Measurements from ENCODE around the gene PAQR6. TPM values are rescaled to one million over a fixed set of nuclear protein-coding genes. Genes with fewer than 3 reads are reported as not detected.

PAQR6 gene
- total RNA-seq, 4 donors from 2014 or later: 0.88 to 3.4 (median 2.0) TPM

DNA sequence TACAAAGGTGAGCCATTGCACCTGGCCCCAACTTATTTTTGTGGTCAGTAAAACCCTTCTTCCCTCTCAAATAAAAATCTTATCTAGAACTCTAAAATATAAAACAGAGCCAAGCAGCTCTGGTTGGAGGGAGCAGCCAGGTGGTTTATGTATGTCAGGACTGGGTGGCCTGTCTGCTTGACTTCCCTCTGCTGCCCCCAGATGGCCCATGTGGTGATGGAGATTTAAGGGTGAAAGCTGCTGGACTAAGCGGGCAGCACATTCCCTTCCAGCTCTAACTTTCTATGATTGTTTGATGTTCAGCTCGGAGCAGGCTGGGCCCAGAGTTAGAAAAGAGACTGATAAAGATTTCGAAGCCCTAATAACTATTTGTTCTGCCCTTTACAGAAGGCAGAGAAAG lies 11.9 kb upstream of the PAQR6 start:
- TF ChIP-seq, protein P1, sequence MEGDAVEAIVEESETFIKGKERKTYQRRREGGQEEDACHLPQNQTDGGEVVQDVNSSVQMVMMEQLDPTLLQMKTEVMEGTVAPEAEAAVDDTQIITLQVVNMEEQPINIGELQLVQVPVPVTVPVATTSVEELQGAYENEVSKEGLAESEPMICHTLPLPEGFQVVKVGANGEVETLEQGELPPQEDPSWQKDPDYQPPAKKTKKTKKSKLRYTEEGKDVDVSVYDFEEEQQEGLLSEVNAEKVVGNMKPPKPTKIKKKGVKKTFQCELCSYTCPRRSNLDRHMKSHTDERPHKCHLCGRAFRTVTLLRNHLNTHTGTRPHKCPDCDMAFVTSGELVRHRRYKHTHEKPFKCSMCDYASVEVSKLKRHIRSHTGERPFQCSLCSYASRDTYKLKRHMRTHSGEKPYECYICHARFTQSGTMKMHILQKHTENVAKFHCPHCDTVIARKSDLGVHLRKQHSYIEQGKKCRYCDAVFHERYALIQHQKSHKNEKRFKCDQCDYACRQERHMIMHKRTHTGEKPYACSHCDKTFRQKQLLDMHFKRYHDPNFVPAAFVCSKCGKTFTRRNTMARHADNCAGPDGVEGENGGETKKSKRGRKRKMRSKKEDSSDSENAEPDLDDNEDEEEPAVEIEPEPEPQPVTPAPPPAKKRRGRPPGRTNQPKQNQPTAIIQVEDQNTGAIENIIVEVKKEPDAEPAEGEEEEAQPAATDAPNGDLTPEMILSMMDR (IDR thresholded peaks at IDR 0.05): no peak
- no peak for TF ChIP-seq POLR2A (IDR thresholded peaks at IDR 0.05)
- intact Hi-C loops (cut with DNase I): loop anchor here (10.0 kb wide), 1 partner anchor 55 kb away; no protein-coding TSS in a partner anchor
- H3K27me3 ChIP-seq: no peaks in the 10 kb centered on the region
- WGBS, 2 donors: 73 to 83% methylated on average over 2 to 3 of the region's 3 CpGs
- peaks cover 46 to 100% (median 81%) of the 10 kb centered on the region in 3 donors for H3K36me3 ChIP-seq
- H3K4me1 ChIP-seq: peaks cover 4 to 30% (median 10%) of the 10 kb centered on the region in 3 donors
- no peaks in the 10 kb centered on the region for H3K9me3 ChIP-seq
- H3K4me3 ChIP-seq: no peak overlapping the region
- no peak for DNase-seq
- no peak overlapping the region for H3K27ac ChIP-seq

GRCh38 chr1:156258859-156259258 lies 11.0 kb upstream of the PAQR6 start:
- Histone ChIP-seq H3K27ac (no peak overlapping the region), H3K4me1 (peaks cover 4 to 30% (median 10%) of the 10 kb centered on the region in 3 donors)

GRCh38 chr1:156257711-156258110 lies 9.9 kb upstream of the PAQR6 start:
- TF ChIP-seq POLR2A (IDR thresholded peaks at IDR 0.05): no peak
- TF ChIP-seq, protein P1 (IDR thresholded peaks at IDR 0.05): no peak
- no peak overlapping the region for H3K4me3 ChIP-seq
- H3K9me3 ChIP-seq: no peaks in the 10 kb centered on the region
- H3K4me1 ChIP-seq: peaks cover 0 to 20% (median 2%) of the 10 kb centered on the region in 3 donors
- DNase-seq: no peak
- 43 to 63% methylated on average over 2 of the region's 2 CpGs for WGBS, 2 donors
- intact Hi-C loops (cut with DNase I): loop anchor here (10.0 kb wide), 1 partner anchor 57 kb away; no protein-coding TSS in a partner anchor
- no peak overlapping the region for H3K27ac ChIP-seq
- H3K27me3 ChIP-seq: no peaks in the 10 kb centered on the region
- peaks cover 55 to 100% (median 83%) of the 10 kb centered on the region in 3 donors for H3K36me3 ChIP-seq

More at GRCh38 chr1:156258859-156259258, 11.0 kb upstream of the PAQR6 start:
- WGBS, 2 donors: 52 to 60% methylated on average over 1 to 8 of the region's 8 CpGs
- intact Hi-C loops (cut with DNase I): loop anchor here (10.0 kb wide), 1 partner anchor 56 kb away; no protein-coding TSS in a partner anchor
- TF ChIP-seq POLR2A (IDR thresholded peaks at IDR 0.05): no peak
- TF ChIP-seq, protein P1 (IDR thresholded peaks at IDR 0.05): no peak
- Histone ChIP-seq H3K36me3 (peaks cover 50 to 100% (median 79%) of the 10 kb centered on the region in 3 donors), H3K4me3 (no peak overlapping the region), H3K9me3 (no peaks in the 10 kb centered on the region), H3K27me3 (no peaks in the 10 kb centered on the region)
- no peak for DNase-seq

DNA sequence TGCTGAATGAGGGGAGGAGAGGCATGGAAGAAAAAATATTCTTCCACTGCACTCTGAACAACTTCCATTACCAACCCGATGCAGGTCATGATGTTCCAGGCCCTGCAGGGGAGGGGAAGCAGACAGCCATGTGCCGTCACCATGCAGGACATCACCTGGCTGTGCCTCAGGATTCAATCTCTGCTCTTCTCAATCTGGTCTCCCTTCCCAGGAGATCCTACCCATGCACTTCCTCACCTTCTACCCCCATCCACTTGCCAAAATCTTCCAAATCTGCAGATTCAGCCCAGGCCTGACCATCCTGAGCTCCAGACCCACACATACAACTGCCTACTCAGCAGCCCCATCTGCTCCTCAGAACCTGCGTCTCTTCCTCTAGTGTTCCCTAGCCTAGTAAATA lies 5.8 kb upstream of the PAQR6 start:
- TF ChIP-seq, protein P1 (IDR thresholded peaks at IDR 0.05): no peak
- no peak for TF ChIP-seq POLR2A (IDR thresholded peaks at IDR 0.05)
- DNase-seq: no peak
- 93 to 95% methylated on average over 3 of the region's 3 CpGs for WGBS, 2 donors
- H3K4me1 ChIP-seq: peaks cover 0 to 17% (median 0%) of the 10 kb centered on the region in 3 donors
- intact Hi-C loops (cut with DNase I): loop anchor here (10.0 kb wide), 1 partner anchor 61 kb away; no protein-coding TSS in a partner anchor
- no peak overlapping the region for H3K27ac ChIP-seq
- H3K4me3 ChIP-seq: no peak overlapping the region
- H3K36me3 ChIP-seq: peaks cover 52 to 99% (median 78%) of the 10 kb centered on the region in 3 donors
- H3K9me3 ChIP-seq: no peaks in the 10 kb centered on the region
- no peaks in the 10 kb centered on the region for H3K27me3 ChIP-seq

- Histone ChIP-seq H3K27me3 (peaks cover 0 to under 1% (median 0%) of the 10 kb centered on the region in 4 donors), H3K27ac (no peak overlapping the region), H3K4me1 (peaks cover 13 to 34% (median 17%) of the 10 kb centered on the region in 3 donors), H3K9me3 (no peaks in the 10 kb centered on the region), H3K36me3 (peaks cover 42 to 78% (median 59%) of the 10 kb centered on the region in 3 donors), H3K4me3 (no peak overlapping the region)
- no peak for DNase-seq
- TF ChIP-seq, protein P1 (IDR thresholded peaks at IDR 0.05): no peak
- no peak for TF ChIP-seq POLR2A (IDR thresholded peaks at IDR 0.05)
- intact Hi-C loops (cut with DNase I): loop anchor here (10.0 kb wide), 1 partner anchor 63 kb away; no protein-coding TSS in a partner anchor
- 0 to 27% methylated on average over 2 to 3 of the region's 3 CpGs for WGBS, 2 donors
These were observed 3.7 kb upstream of the PAQR6 start for GRCh38 chr1:156251527-156251926.
